WI38 (cell line): Measurements from ENCODE around the gene CFD.

Source experiments
- H3K4me3 ChIP-seq: 2 replicates; pipeline ENCODE4 v1.5.1; 2011; ENCODE audit warnings: low read depth, mild to moderate bottlenecking, control low read depth, low read length
- TF ChIP-seq, protein P1 (sequence below): IDR thresholded peaks from 2 replicates; pipeline ENCODE4 v1.5.1; 2012; ENCODE audit warnings: low read depth, mild to moderate bottlenecking, control low read depth, low read length

The CFD gene

DNA sequence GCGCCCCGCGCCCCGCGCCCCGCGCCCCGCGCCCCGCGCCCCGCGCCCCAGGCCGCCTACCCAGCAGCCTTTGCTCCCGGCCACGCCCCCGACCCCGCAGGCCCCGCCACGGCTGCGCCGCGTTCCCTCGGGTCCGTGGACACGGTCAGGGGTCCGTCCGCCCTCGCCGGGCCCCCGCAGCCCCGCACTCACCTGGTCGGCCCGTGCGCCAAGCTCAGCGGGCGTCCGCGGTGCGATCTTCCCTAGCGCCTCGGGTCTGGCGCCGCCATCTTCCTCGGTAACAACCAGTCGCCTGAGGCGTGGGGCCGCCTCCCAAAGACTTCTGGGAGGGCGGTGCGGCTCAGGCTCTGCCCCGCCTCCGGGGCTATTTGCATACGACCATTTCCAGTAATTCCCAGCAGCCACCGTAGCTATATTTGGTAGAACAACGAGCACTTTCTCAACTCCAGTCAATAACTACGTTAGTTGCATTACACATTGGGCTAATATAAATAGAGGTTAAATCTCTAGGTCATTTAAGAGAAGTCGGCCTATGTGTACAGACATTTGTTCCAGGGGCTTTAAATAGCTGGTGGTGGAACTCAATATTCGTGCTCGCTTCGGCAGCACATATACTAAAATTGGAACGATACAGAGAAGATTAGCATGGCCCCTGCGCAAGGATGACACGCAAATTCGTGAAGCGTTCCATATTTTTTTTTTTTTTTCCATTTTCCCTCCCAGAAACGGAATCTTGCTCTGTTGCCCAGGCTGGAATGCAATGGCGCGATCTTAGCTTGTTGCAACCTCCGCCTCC lies 33.6 kb downstream of the CFD start, which contains the start of the genes MED16 and RNU6-9:
Gene MED16, minus strand, starts transcription at position 294 of the 796 bp plus-strand sequence. CDS start 2,056 bp downstream, outside the sequence.
Gene RNU6-9, plus strand, starts transcription at position 591 of the 796 bp plus-strand sequence.
- peak within 1 kb of the TSS; percentile 81 for H3K4me3 ChIP-seq
- TF ChIP-seq, protein P1, sequence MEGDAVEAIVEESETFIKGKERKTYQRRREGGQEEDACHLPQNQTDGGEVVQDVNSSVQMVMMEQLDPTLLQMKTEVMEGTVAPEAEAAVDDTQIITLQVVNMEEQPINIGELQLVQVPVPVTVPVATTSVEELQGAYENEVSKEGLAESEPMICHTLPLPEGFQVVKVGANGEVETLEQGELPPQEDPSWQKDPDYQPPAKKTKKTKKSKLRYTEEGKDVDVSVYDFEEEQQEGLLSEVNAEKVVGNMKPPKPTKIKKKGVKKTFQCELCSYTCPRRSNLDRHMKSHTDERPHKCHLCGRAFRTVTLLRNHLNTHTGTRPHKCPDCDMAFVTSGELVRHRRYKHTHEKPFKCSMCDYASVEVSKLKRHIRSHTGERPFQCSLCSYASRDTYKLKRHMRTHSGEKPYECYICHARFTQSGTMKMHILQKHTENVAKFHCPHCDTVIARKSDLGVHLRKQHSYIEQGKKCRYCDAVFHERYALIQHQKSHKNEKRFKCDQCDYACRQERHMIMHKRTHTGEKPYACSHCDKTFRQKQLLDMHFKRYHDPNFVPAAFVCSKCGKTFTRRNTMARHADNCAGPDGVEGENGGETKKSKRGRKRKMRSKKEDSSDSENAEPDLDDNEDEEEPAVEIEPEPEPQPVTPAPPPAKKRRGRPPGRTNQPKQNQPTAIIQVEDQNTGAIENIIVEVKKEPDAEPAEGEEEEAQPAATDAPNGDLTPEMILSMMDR: no peak

DNA sequence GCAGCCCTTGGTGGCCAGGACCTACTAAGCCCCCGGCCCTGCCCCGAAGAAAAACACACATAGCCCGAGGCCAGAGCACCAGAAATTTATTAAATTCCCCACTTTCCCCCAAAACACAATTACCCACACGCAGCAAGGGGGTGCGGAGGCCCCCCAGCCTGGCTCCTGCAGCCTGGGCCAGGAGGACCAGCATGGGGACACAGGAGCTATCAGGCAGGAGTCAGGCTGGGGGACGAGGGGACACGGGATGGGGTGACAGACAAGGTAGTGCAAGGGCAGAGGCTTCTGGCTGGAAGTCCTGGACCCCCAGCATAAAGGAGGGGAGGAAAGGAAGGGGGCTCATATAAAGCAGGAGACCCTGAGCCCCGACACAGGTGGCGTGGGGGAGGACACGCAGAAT lies 37.0 kb downstream of the CFD start:
- H3K4me3 ChIP-seq: no peak overlapping the region
- TF ChIP-seq, protein P1: no peak

DNA sequence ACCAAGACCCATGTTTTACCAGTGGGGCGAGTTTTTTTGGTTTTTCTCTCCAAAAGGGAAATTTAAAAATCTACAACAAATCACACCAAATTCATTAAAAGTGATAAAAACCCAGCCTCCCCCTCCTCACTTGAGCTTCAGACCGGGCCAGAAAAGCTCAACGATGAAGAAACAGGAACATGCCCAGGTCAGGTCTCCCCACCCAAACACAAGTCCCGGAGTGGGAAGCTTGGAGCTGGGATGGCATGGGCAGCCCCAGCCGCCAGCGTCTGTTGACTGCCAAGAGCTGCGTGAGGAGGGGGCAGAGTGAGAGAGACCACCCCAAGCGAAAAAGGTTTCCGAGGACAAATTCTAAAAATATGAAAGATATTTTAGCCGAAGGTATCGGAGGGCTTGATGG lies 37.5 kb downstream of the CFD start:
- TF ChIP-seq, protein P1: no peak

DNA sequence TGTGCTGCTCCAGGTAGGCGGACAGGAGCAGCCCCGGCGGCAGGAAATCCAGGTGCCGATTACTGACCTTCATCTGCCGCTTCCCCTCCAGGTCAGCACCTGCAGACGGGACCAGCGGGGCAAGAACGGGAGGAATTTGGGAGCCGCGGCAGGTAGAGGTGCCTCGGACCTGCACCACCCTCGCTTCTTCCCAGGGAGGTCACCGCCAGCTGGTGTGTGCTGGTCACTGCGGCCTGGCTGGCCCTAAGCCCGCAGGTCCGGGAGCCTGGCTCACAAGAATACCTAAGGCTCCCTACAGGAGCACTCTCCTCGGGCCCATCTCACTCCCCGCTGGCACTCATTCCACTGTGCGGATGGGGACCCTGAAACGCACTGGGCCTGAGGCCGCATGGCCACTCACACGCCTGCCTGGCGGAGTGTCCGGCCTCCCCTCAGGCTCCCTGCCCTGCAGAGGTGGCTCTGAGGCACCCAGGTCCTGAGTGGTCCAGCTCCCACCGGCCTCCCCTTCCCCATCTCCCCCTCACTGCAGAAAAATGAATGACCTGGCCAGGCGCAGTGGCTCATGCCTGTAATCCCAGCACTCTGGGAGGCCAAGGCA lies 38.1 kb downstream of the CFD start:
- TF ChIP-seq, protein P1: no peak
- no peak overlapping the region for H3K4me3 ChIP-seq

More for the DNA sequence above, 37.5 kb downstream of the CFD start:
- H3K4me3 ChIP-seq: no peak overlapping the region

DNA sequence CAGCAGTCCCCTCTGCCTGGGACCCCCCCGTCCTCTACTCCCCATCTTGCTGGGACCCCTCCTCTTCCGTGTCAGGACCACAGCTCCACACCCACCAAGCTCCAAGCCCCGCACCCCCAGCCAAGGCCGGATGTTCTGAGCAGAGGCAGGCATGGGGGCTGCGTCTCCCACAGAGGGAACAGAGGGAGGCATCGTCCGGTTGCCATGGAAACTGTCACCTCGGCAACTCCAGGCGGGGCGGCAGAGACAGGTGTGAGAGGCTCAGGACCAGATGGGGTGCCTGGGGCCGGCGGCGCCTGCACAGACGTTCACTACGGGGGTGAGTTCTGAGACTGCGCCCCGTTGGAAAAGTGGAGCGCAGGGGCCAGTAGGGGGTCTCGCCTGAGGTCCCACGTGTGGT lies 39.2 kb downstream of the CFD start:
- no peak overlapping the region for H3K4me3 ChIP-seq
- TF ChIP-seq, protein P1: no peak

DNA sequence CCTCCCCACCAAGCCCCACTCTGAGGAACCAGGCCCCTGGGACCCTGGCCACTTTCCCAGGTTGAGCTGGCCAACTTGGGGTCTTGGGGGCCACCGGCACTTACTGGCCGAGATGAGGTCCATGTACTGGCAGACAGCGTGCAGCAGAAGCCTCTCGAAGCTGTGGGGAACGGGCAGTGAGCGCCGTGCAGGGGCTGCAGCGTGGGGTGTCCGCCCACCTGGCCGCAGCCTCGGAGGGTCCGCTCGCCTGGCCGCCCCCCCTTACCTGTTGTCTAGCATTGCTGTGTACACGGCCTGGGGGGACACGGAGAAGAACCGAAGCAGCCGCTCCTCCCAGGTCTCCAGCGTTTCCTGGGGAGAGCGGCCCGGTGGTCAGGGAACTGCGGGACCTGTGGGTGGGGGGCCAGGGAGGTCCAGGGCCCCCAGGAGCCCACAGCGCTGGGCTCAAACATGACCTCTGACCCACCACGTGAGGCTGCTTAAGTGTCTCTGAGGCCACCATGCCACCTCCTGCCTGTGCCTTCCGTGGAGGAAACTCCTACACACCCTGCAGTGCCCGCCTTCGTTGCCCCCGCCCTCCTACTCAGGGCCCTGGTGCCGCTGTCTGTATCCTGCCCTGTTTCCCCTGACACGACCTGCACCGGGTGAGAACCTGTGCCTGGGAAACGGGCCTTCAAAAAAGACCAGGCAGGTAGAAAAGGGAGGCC lies 40.0 kb downstream of the CFD start:
- H3K4me3 ChIP-seq: no peak overlapping the region
- TF ChIP-seq, protein P1: no peak

DNA sequence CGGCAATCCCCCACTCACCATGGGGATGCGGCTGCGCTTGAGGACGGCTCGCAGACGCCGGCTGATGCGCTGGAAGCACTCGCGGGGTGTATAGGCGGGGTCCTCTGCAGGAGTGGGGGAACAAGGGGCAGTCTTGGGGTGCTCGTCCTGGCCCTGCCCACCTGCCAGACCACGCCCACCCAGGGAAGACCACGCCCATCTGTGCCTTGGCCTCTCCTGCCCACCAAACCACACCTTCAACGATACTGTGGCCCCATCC lies 40.5 kb downstream of the CFD start:
- no peak overlapping the region for H3K4me3 ChIP-seq
- TF ChIP-seq, protein P1: no peak
